Subcutaneous adipose tissue (tissue), 4 donors: ENCODE measurements around the gene SUMO2. TPM values are rescaled to one million over a fixed set of nuclear protein-coding genes. Genes with fewer than 3 reads are reported as not detected.

Source experiments
- total RNA-seq, 4 donors: library from RNA; depleted of rRNA; stranded (reverse); fragments of >200 nt; gene quantifications; one replicate each; pipeline ENCODE4 v1.1.0, GENCODE V29; 2016
- TF ChIP-seq, protein P1 (sequence below): fragments of 450-650 bp; IDR thresholded peaks from one replicate; pipeline ENCODE4 v1.5.1; 2016; ENCODE audit warnings: low read depth, mild to moderate bottlenecking, control low read depth, antibody characterized with exemption, moderate library complexity

Gene SUMO2
- total RNA-seq, 4 donors from 2014 or later, result 41.1 to 77.0 (median 69.2) TPM

DNA sequence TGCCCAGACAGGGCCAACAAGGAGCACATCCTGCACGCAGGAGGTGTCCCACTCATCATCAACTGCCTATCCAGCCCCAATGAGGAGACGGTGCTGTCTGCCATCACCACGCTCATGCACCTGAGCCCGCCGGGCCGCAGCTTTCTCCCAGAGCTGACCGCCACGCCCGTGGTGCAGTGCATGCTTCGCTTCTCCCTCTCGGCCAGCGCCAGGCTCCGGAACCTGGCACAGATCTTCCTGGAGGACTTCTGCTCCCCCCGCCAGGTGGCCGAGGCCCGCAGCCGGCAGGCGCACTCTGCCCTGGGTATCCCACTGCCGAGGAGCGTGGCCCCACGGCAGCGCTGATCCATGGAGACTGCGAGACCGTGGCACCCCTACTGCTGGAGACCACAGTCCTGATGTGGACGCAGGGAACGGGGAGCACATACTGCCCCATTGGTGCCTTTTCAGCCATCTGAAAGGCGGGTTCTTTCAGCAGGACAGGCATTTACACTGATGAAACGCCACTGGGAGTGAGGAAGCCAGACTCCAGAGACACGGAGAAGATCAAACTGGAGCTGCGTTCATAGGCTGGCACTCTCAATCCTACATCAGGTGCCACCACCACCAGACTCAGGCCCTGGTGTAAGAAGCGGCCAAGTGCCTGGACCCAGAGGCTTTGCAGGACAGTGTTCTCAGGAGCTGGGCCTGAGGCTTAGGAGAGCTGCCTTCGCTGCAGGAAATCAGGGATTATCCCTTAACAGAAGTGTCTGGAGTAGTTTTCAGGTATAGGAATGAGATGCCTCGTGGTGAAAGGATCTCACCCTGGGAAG lies 53.9 kb downstream of the SUMO2 start:
- TF ChIP-seq, protein P1, sequence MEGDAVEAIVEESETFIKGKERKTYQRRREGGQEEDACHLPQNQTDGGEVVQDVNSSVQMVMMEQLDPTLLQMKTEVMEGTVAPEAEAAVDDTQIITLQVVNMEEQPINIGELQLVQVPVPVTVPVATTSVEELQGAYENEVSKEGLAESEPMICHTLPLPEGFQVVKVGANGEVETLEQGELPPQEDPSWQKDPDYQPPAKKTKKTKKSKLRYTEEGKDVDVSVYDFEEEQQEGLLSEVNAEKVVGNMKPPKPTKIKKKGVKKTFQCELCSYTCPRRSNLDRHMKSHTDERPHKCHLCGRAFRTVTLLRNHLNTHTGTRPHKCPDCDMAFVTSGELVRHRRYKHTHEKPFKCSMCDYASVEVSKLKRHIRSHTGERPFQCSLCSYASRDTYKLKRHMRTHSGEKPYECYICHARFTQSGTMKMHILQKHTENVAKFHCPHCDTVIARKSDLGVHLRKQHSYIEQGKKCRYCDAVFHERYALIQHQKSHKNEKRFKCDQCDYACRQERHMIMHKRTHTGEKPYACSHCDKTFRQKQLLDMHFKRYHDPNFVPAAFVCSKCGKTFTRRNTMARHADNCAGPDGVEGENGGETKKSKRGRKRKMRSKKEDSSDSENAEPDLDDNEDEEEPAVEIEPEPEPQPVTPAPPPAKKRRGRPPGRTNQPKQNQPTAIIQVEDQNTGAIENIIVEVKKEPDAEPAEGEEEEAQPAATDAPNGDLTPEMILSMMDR, result no peak

DNA sequence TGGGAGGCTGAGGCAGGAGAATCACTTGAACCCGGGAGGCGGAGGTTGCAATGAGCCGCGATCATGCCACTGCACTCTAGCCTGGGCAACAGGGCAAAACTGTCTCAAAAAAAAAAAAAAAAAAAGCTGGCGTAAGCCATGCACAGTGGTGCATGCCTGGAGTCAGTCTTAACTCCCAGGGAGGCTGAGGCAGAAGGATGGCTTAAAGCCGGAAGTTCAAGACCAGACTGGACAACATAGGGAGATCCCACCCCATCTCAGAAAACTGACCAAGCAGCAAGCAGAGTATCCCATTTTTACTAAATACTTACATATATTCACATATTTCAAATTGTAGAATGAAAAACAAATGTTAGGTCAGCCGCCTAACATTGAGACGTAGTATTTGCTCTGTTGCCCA lies 55.8 kb downstream of the SUMO2 start:
- TF ChIP-seq, protein P1, result no peak

DNA sequence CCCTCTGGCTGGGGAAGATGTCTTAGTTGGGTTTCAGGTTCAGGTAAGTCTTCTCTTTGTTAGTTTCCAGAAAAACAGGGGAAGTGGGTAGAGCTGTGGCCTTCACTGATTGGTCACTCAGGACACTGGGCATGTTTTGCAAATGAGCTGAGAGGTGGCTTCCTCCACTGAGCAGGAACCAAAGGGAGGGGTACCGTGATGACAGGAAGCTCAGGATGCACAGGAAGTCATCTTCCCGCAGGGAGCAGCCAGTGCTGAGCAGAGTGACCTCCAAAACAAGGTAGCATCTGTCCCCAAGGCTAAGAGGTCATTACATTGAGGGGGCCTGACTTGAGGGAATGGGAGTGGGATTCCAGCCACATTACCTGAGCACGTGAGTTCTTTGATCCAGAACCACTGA lies 56.8 kb downstream of the SUMO2 start:
- TF ChIP-seq, protein P1, result no peak

DNA sequence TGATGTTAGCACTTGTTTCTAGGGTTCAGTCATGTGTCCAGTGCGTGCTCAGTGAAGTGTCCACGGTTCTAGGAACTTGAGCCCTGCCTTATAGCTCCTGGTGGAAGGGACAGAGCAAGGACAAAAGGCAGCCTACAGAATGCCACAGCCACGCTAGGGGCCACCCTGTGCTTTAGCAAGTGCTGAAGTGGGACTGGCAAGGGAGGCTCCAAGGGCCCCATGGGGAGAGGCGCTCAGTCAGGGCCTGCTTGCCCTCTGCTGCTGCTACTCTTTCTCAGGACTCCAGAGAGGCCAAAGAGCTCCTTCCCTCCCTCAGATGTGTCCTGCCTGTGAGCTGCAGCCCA lies 58.0 kb downstream of the SUMO2 start:
- TF ChIP-seq, protein P1, result no peak

DNA sequence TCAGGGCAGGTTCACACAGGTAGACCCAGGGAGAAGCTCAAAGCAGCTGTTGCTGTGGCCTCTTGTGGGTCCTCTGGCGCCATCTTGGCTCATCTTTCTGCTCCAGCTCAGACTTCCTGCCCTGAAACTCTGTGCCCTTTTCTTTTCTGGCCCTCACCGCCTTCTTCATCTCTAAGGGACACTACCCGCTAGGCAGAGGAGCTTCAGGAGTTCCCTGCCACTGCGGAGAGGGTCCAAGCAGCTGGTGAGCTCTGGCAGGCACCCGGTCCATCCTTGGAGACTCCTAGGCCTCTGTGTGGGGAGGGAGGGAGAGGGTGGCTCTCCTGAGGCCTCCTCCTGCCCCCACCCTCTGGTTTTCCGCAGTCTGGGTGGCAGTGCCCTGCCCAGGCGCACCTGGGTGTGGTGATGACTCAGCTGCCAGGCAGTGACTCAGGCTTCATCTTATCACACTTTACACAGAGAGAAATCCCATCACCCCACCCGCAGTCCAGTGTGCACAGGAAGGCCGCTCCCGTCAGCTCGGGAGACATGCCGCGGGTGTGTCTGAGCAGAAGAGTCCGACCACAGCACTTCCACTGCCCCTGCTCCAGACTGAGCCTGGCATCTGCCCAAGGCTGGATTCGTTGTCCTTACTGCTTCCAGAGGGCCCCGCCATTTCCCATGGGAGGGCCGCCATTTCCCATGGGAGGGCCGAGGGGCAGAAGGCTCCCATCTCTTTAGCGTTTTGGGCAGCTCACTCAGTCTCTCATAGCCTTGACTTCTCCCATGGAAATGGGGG lies 58.5 kb downstream of the SUMO2 start:
- TF ChIP-seq, protein P1, result no peak

DNA sequence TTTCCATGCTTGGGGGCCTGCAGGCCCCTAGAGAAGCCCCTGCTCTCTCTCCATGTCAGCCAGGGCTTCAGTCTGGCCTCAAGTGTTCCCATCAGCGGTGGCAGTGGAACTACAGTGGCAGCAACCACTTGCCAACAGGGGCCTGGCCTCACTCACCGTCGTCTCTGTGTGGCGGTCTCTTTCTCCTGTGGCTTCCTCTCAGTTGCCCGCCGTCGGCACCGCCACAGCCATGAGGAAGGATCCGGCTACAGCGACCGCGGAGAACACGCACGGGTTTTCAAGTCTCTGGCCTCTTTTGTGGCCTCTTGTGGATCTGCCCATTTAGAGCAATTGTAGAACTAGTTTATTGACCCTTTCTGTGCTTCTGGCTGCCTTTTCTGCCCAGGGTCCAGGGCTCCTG lies 64.5 kb downstream of the SUMO2 start:
- TF ChIP-seq, protein P1, result no peak

DNA sequence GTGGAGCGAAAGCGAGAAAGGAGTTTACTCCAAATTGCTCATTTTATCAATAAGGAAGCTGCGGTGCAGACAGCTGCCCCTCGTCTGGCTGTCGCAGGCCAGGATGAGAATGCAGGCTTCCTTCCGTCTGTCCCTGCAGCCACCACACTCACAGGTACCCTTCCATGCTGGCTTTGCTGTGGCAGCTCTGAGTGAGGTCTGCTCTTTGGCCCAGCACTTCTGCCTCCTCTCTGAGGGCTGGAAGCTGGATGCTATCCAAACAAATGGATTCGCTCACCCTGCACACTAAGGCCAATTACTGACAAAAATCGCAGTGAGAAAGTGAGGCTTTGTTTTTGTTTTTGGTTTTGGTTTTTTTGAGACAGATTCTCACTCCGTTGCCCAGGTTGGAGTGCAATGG lies 66.0 kb downstream of the SUMO2 start:
- TF ChIP-seq, protein P1, result no peak
